HL-60 (cell line): Measurements from ENCODE around the gene AGAP1.

ENCODE experiments used
- DNase-seq, 2 experiments: peaks; one replicate each; pipeline ENCODE4 v3.0.0-alpha.2; 2010 to 2020; ENCODE audit warnings: low read depth in 1 of 2, low spot score in 1 of 2
- H3K27ac ChIP-seq: fragments of 250-450 bp; sonication (Bioruptor Pico); replicated peaks from 2 replicates; pipeline ENCODE4 v1.5.1; 2020; ENCODE audit warnings: mild to moderate bottlenecking, moderate library complexity
- H3K27me3 ChIP-seq: fragments of 250-450 bp; sonication (Bioruptor Pico); 2 replicates; pipeline ENCODE4 v1.5.1; 2021; ENCODE audit warnings: mild to moderate bottlenecking, moderate library complexity; ENCODE audit not compliant: insufficient read depth, poor library complexity, severe bottlenecking
- H3K4me3 ChIP-seq: replicated peaks from 2 replicates; pipeline ENCODE4 v1.5.1; 2011; ENCODE audit warnings: mild to moderate bottlenecking, control low read depth, low read length; ENCODE audit not compliant: insufficient read depth
- CTCF ChIP-seq: IDR thresholded peaks from one replicate; pipeline ENCODE4 v1.5.1; 2011; ENCODE audit warnings: low read length, control low read depth, inconsistent platforms; ENCODE audit not compliant: insufficient read depth
- GABPA ChIP-seq: IDR thresholded peaks from 2 replicates; pipeline ENCODE4 v1.6.1; 2012; ENCODE audit warnings: low read depth
- POLR2AphosphoS5 ChIP-seq: IDR thresholded peaks from 2 replicates; pipeline ENCODE4 v1.6.1; 2012; ENCODE audit warnings: low read depth
- REST ChIP-seq: IDR thresholded peaks from 2 replicates; pipeline ENCODE4 v1.6.1; 2012; ENCODE audit warnings: low read depth; ENCODE audit not compliant: insufficient replicate concordance
- SPI1 ChIP-seq: IDR thresholded peaks from 2 replicates; pipeline ENCODE4 v1.6.1; 2012; ENCODE audit warnings: low read depth, mild to moderate bottlenecking, borderline replicate concordance

The AGAP1 gene

GRCh38 chr2:235842941-235843340 lies 349.1 kb downstream of the AGAP1 start:
- no peak overlapping the region for H3K27ac ChIP-seq
- H3K4me3 ChIP-seq = no peak overlapping the region
- no peak for DNase-seq
- TF ChIP-seq POLR2AphosphoS5 (no peak), SPI1 (no peak), GABPA (no peak), REST (no peak), CTCF (no peak)
- H3K27me3 ChIP-seq = no peaks in the 10 kb centered on the region

GRCh38 chr2:235843591-235844395 lies 349.9 kb downstream of the AGAP1 start:
- DNase-seq = no peak
- Histone ChIP-seq H3K4me3 (no peak overlapping the region), H3K27ac (no peak overlapping the region), H3K27me3 (no peaks in the 10 kb centered on the region)
- TF ChIP-seq SPI1 = no peak
- TF ChIP-seq CTCF = no peak
- no peak for TF ChIP-seq POLR2AphosphoS5
- no peak for TF ChIP-seq REST
- TF ChIP-seq GABPA = no peak

DNA sequence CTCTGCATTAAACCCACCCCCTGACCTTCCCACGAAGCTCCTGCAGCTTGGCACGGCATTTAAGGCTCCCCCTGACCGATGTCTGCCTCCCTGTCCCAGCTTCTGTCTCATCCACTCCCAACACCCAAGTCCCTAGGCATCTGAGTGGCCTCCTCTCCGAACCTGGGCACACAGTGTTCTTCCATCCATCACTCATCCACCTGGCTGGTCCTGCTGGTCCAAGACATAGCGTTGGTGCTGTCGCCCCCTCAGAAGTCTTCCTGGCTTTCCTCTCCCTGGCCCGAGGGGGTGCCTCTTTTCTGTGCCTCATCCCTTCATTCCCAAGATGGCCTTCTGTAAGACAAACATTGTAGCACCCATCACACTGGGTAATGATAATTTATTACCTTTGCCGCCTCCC lies 350.7 kb downstream of the AGAP1 start:
- no peak for DNase-seq
- TF ChIP-seq GABPA (no peak), CTCF (no peak), POLR2AphosphoS5 (no peak), REST (no peak), SPI1 (no peak)
- H3K27ac ChIP-seq = no peak overlapping the region

More for the DNA sequence above, 350.7 kb downstream of the AGAP1 start:
- Histone ChIP-seq H3K27me3 (no peaks in the 10 kb centered on the region), H3K4me3 (no peak overlapping the region)
